HG02870 (cell line): ENCODE measurements around the gene YIPF6.
"Not testable (repeated sequence)": the region's sequence is repeated elsewhere in the genome, so short reads cannot be mapped to it uniquely, and the experiment has no call there.

ENCODE experiments used
- ATAC-seq: cut with Tn5 transposase; IDR thresholded peaks from one replicate; pipeline ENCODE4 v1.9.1; 2021; ENCODE audit warnings: mild to moderate bottlenecking, moderate library complexity; ENCODE audit not compliant: unreplicated experiment

Gene YIPF6

GRCh38 chrX:68498508-68499379 is at the start of gene YIPF6:
Gene YIPF6, plus strand, starts transcription at chrX:68499051. Its CDS starts 16 bp downstream, at chrX:68499067.
- peak; percentile 91 for ATAC-seq

GRCh38 chrX:68451720-68452119 is 47.1 kb upstream of the YIPF6 start:
- ATAC-seq = no peak

DNA sequence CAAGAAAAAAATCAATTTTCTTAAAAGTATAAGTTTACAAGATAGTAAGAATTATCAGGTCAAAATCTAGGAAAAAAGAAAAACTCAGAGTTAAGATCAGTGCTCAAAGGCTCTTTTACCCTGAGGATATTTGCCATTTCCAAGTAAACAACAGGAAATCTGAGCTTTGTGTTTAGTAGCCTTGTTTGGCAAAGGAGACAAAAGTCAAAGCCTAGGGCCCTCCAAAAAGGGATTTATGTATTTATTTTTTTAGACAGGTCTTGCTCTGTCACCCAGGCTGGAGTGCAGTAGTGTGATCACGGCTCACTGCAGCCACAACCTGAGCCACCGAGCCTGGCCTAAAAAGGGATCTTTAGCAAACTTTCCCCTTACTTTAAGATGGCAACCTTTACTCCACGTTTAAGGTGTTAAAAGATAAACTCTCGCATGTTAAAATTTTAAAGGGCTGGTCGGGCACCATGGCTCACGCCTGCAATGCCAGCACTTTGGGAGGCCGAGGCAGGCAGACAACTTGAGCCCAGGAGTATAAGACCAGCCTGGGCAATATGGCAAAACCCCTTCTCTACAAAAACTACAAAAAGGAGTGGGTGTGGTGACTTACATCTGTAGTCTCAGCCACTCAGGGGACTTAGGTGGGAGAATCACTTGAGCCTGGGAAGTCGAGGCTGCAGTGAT is 44.2 kb upstream of the YIPF6 start:
- ATAC-seq = no peak

DNA sequence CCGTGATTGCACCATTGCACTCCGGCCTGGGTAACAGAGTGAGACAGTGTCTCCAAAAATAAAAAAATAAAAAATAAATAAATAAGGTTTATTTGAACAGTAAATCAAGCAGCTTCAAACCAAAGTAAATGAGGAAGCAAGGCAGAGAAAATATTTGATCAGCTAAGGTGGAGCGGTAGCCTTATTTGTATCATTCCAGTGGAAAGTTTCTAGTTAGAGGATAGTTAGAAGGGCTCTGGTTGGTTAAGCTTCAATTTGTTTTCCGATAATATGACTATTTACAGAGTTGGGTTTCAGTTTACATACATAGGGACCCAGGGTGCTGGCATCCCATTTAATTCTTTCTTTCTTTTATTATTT is 43.7 kb upstream of the YIPF6 start:
- no peak for ATAC-seq

GRCh38 chrX:68461093-68461492 is 37.8 kb upstream of the YIPF6 start:
- ATAC-seq = no peak

DNA sequence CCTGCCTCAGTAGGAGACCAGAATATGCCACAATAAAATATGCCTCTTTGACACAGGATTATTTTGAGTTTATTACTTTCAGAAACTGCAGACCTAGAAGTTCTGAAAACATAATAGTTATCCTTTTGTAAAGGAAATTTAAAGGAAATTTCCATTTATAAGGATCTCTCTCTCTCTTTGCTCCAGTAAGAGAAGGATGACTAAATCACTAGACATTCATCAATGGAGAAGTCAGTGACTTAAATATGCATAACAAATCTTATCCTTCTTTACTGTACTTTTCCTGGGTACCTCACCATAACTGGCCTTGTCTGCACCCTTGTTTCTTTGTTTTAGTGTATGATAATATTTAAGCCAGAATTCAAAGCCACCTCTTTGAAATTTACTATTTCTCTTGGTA is 37.3 kb upstream of the YIPF6 start:
- ATAC-seq = no peak

GRCh38 chrX:68462197-68462596 is 36.7 kb upstream of the YIPF6 start:
- ATAC-seq = no peak

GRCh38 chrX:68462653-68463052 is 36.2 kb upstream of the YIPF6 start:
- peak; percentile 72 for ATAC-seq

- ATAC-seq = no peak
These were observed 35.0 kb upstream of the YIPF6 start for GRCh38 chrX:68463880-68464279.

DNA sequence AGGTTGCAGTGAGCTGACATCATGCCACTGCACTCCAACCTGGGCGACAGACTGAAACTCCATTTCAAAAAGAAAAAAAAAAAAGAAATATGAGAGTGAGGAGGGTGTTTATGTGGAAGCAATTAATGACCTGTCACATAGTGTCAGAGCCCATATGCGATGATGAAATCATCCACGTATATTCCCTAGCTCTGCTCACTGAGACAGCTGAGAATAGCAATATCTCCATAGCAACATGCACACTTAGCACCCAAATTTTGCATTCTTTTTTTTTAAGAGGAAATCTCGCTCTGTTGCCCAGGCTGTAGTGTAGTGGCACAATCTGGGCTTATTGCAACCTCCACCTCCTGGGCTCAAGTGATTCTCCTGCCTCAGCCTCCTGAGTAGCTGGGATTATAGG is 34.1 kb upstream of the YIPF6 start:
- no peak for ATAC-seq

DNA sequence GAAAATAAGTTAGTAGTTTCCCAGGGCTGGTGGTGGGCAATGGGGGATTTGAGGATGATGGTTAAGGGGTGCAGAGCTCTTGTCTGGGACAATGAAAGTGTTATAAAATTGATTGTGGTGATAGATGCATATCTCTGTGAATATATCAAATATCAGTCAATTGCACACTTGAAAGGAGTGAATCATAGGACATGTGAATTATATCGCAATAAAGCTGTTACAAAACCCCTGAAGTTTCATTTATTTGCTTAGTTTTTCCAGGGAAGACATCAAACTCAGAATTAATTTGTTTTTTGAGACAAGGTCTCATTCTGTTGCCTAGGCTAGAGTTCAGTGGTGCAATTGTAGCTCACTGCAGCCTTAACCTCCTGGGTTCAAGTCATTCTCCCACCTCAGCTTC is 17.9 kb upstream of the YIPF6 start:
- ATAC-seq = no peak

DNA sequence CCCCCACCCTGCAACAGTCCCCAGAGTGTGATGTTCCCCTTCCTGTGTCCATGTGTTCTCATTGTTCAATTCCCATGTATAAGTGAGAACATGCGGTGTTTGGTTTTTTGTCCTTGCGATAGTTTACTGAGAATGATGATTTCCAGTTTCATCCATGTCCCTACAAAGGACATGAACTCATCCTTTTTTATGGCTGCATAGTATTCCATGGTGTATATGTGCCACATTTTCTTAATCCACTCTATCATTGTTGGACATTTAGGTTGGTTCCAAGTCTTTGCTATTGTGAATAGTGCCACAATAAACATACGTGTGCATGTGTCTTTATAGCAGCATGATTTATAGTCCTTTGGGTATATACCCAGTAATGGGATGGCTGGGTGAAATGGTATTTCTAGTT is 12.7 kb upstream of the YIPF6 start:
- ATAC-seq = not testable (repeated sequence)

GRCh38 chrX:68487254-68487653 is 11.6 kb upstream of the YIPF6 start:
- ATAC-seq = no peak

GRCh38 chrX:68487924-68488323 is 10.9 kb upstream of the YIPF6 start:
- no peak for ATAC-seq

DNA sequence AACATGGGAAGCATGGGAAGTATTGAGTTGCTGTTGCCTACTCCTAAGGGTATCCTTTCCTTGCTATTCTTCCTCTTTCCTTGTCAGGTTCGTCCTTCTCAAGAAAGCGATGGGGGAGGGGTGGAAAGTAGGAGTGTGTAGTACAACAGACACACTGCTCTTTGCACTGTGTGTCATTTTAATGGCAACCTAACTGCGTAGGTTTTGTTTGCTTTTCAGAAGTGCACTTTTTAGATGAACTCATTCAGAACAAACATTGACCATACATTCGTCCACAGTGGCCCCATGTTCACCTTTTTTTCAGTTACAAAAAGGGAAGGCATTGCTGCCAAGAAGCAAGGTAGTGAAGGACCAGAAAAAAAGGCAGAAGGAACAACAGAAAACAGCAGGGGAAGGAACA is 10.2 kb upstream of the YIPF6 start:
- no peak for ATAC-seq

DNA sequence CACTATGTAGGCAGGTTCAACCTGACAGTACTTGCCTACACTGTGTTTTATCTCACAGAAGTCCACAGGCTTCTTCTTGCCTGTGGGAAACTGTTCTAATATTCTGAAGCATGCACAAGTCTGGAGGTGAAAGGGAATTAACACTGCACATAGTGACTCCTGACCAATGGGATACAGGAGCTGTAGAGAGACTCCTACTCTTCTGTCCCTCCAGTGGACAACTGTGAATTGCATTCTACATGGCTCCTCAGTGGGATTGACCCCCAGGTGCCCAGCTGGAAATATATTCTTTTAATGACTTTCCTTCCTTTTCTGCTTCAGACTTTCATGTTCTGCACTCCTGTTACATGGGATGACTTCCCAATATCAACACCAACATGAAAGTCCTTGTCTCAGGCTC is 8.2 kb upstream of the YIPF6 start:
- ATAC-seq = no peak

DNA sequence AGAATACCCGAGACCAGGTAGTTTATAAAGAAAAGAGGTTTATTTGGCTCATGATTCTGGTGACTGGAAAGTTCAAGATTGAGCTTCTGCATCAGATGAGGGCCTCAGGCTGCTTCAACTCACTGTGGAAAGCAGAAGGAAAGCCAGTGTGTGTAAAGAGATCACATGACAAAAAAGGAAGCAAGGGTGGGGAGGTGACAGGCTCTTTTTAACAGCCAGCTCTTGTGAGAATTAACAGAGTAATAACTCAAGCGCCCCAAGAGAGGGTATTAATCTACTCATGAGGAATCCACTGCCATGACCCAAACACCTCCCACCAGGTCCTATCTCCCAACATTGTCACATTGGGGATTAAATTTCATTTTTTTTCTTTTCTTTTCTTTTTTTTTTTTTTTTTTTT is 6.3 kb upstream of the YIPF6 start:
- ATAC-seq = no peak

GRCh38 chrX:68493776-68494175 is 5.1 kb upstream of the YIPF6 start:
- ATAC-seq = not testable (repeated sequence)

- ATAC-seq = no peak
These were observed 775 bp upstream of the YIPF6 start for GRCh38 chrX:68498044-68498507.

GRCh38 chrX:68499543-68500504 is 973 bp downstream of the YIPF6 start:
- ATAC-seq = no peak
